B cell (primary cell): Measurements from ENCODE around the gene MCM5. TPM values are rescaled to one million over a fixed set of nuclear protein-coding genes. Genes with fewer than 3 reads are reported as not detected.
A peak's percentile ranks its signal among the peaks of the same experiment; 100 is the strongest.

ENCODE experiments used
- ATAC-seq: fragments of 200-7000 bp; cut with Tn5 transposase; one replicate; pipeline ENCODE4 v1.10.0; 2021; ENCODE audit warnings: low read depth, mild to moderate bottlenecking, moderate number of reproducible peaks, moderate library complexity
- CTCF ChIA-PET: fragments of 350-600 bp; sonication (Branson Sonifier 250); formaldehyde crosslinking; loops from one replicate; lab custom pipeline; 2021; ENCODE audit warnings: antibody characterized with exemption, inconsistent platforms; lab: Charles Lee
- POLR2A ChIA-PET: fragments of 350-600 bp; sonication (Branson Sonifier 250); formaldehyde crosslinking; loops from one replicate; lab custom pipeline; 2021; ENCODE audit warnings: antibody characterized with exemption; lab: Charles Lee
- DNase-seq: peaks from one replicate; pipeline ENCODE4 v3.0.0; 2013
- H2AFZ ChIP-seq: 2 replicates; pipeline ENCODE4 v1.6.1; 2012; ENCODE audit warnings: mild to moderate bottlenecking, low read depth, low read length; ENCODE audit not compliant: insufficient read depth, poor library complexity, severe bottlenecking
- H3K27ac ChIP-seq, 2 donors: 1 replicate in 1 of 2; 2 replicates in 1 of 2; pipeline ENCODE4 v1.5.1; 2012 to 2013; ENCODE audit warnings: low read length in 2 of 2, mild to moderate bottlenecking in 2 of 2, moderate library complexity in 1 of 2
- H3K27me3 ChIP-seq, 4 experiments: fragments of 200-600 bp in 1 of 4; sonication (generic) in 1 of 4; replicated peaks in 1 of 4; 1 replicate in 2 of 4; 2 replicates in 2 of 4; pipeline versions ENCODE4 v1.6.1 to v1.7.0; 2013 to 2016; ENCODE audit warnings: low read length in 3 of 4, mild to moderate bottlenecking in 2 of 4, mixed read lengths in 1 of 4, moderate library complexity in 1 of 4; ENCODE audit not compliant: insufficient read depth in 4 of 4, control insufficient read depth in 3 of 4; ENCODE audit errors: control extremely low read depth in 1 of 4
- H3K36me3 ChIP-seq, 2 experiments: replicated peaks in 1 of 2; 1 replicate in 1 of 2; 2 replicates in 1 of 2; pipeline versions ENCODE4 v1.6.1 to v1.7.1; 2013; ENCODE audit warnings: low read length in 1 of 2; ENCODE audit not compliant: insufficient read depth in 2 of 2, control insufficient read depth in 1 of 2; ENCODE audit errors: control extremely low read depth in 1 of 2, extremely low read depth in 1 of 2
- H3K4me1 ChIP-seq, 2 donors: fragments of 200-600 bp in 1 of 2; sonication (generic) in 1 of 2; 1 replicate in 1 of 2; 2 replicates in 1 of 2; pipeline versions ENCODE4 v1.5.1 to v1.6.1; 2013 to 2017; ENCODE audit warnings: low read length in 2 of 2; ENCODE audit not compliant: control insufficient read depth in 2 of 2, insufficient read depth in 2 of 2
- H3K4me2 ChIP-seq: replicated peaks from 2 replicates; pipeline ENCODE3; 2012; ENCODE audit warnings: mild to moderate bottlenecking, low read depth, low read length; ENCODE audit not compliant: poor library complexity, severe bottlenecking
- H3K4me3 ChIP-seq, 5 experiments: fragments of 200-600 bp in 1 of 5; sonication (generic) in 1 of 5; 1 replicate in 3 of 5; 2 replicates in 2 of 5; pipeline versions ENCODE4 v1.5.1 to v1.7.0; 2011 to 2016; ENCODE audit warnings: low read length in 4 of 5, mild to moderate bottlenecking in 4 of 5, low read depth in 2 of 5, control low read depth in 1 of 5, moderate library complexity in 1 of 5; ENCODE audit not compliant: insufficient read depth in 1 of 5; ENCODE audit errors: control extremely low read depth in 1 of 5, extremely low read depth in 1 of 5
- H3K79me2 ChIP-seq: fragments of 200-600 bp; sonication (generic); one replicate; pipeline ENCODE4 v1.6.0; 2016; ENCODE audit warnings: low read length; ENCODE audit not compliant: control insufficient read depth, insufficient read depth
- H3K9ac ChIP-seq: fragments of 200-600 bp; sonication (generic); 2 replicates; pipeline ENCODE4 v1.6.1; 2017; ENCODE audit warnings: mild to moderate bottlenecking, low read length, moderate library complexity
- H3K9me3 ChIP-seq, 3 donors: one replicate each; pipeline versions ENCODE4 v1.6.1 to v1.7.1; 2013; ENCODE audit warnings: low read length in 2 of 3; ENCODE audit not compliant: control insufficient read depth in 2 of 3, insufficient read depth in 1 of 3; ENCODE audit errors: control extremely low read depth in 1 of 3
- H4K20me1 ChIP-seq: 2 replicates; pipeline ENCODE4 v1.6.0; 2012; ENCODE audit warnings: mild to moderate bottlenecking, low read length; ENCODE audit not compliant: insufficient read depth, control insufficient read depth, poor library complexity, severe bottlenecking
- H3K27ac Mint-ChIP-seq: one replicate; pipeline ENCODE4 v1.8.0; 2021; ENCODE audit warnings: mixed read lengths
- H3K27me3 Mint-ChIP-seq: one replicate; pipeline ENCODE4 v1.8.0; 2021; ENCODE audit warnings: mixed read lengths
- H3K4me1 Mint-ChIP-seq: one replicate; pipeline ENCODE4 v1.8.0; 2021; ENCODE audit warnings: mixed read lengths
- H3K4me3 Mint-ChIP-seq: one replicate; pipeline ENCODE4 v1.8.0; 2021; ENCODE audit warnings: mixed read lengths
- H3K9me3 Mint-ChIP-seq: one replicate; pipeline ENCODE4 v1.8.0; 2022; ENCODE audit warnings: mixed read lengths; ENCODE audit not compliant: insufficient read depth
- EZH2 ChIP-seq: IDR thresholded peaks from 2 replicates; pipeline ENCODE4 v1.6.1; 2012; ENCODE audit warnings: borderline replicate concordance, low read depth, mild to moderate bottlenecking, moderate library complexity, low read length; ENCODE audit not compliant: insufficient read depth, poor library complexity, severe bottlenecking
- WGBS: methylation state at CpG from one replicate; pipeline ENCODE4 v1.1.5; 2013; ENCODE audit warnings: missing lambda C conversion rate; ENCODE audit not compliant: insufficient coverage; 5-methylcytosine and 5-hydroxymethylcytosine counted together
- intact Hi-C: fragments of 100-400 bp; cut with micrococcal nuclease; formaldehyde crosslinking; loops from one replicate; pipeline ENCODE4 v1.10.0; 2022
- polyA plus RNA-seq: library from polyadenylated mRNA; depleted of rRNA; stranded (reverse); fragments of >200 nt; gene quantifications from 2 replicates; pipeline ENCODE4 v1.2.3, GENCODE V29; 2012
- total RNA-seq, 2 donors: library from RNA; stranded (reverse); fragments of 120-200 nt in 1 of 2; gene quantifications; 1 replicate in 1 of 2; 2 replicates in 1 of 2; pipeline versions ENCODE4 v1.2.3 to v1.2.4, GENCODE V29; 2013 to 2022
- TF ChIP-seq, protein P1 (sequence below): fragments of 200-600 bp; IDR thresholded peaks from one replicate; pipeline ENCODE4 v1.8.0; 2022; ENCODE audit warnings: antibody characterized with exemption, mild to moderate bottlenecking

The MCM5 gene
- total and polyA plus RNA-seq, 2 donors (not counting 1 experiment from before 2014, with no cell fraction given) = 112 to 203 TPM

DNA sequence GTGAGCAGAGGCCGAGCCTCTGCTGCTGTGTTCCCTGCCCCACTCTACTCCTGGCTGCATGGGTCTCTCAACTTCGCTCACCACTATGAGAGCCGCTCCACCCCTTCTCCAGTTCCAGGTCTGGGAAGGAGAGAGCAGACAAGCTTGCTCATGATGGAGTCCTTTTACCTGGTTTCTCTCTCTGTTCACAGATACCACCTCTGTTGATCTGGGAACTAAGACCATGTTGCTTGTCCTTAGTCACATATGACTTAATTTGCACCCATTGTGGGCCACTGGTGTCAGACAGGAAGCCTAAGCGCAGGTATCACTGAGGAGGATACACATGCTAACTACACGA lies 26.8 kb downstream of the MCM5 start:
- H3K27ac Mint-ChIP-seq = peak overlapping the region; percentile 21
- peaks cover 4% of the 10 kb centered on the region for H3K79me2 ChIP-seq
- H3K4me2 ChIP-seq = no peak overlapping the region
- H3K4me3 ChIP-seq = no peak overlapping the region
- ATAC-seq (no peak), DNase-seq (no peak)
- intact Hi-C loops = no loop called here
- H3K27ac ChIP-seq = no peak overlapping the region
- WGBS = 96% methylated on average over 5 of the region's 5 CpGs
- peaks cover 10 to 50% of the 10 kb centered on the region in 2 experiments for H3K36me3 ChIP-seq
- no peaks in the 10 kb centered on the region for H3K9me3 Mint-ChIP-seq
- no peaks in the 10 kb centered on the region for H3K4me1 ChIP-seq
- no peaks in the 10 kb centered on the region for H3K27me3 ChIP-seq
- no peaks in the 10 kb centered on the region for H3K9me3 ChIP-seq
- no peak overlapping the region for H2AFZ ChIP-seq
- peaks cover 28% of the 10 kb centered on the region for H4K20me1 ChIP-seq
- TF ChIP-seq EZH2 = no peak
- TF ChIP-seq, protein P1, sequence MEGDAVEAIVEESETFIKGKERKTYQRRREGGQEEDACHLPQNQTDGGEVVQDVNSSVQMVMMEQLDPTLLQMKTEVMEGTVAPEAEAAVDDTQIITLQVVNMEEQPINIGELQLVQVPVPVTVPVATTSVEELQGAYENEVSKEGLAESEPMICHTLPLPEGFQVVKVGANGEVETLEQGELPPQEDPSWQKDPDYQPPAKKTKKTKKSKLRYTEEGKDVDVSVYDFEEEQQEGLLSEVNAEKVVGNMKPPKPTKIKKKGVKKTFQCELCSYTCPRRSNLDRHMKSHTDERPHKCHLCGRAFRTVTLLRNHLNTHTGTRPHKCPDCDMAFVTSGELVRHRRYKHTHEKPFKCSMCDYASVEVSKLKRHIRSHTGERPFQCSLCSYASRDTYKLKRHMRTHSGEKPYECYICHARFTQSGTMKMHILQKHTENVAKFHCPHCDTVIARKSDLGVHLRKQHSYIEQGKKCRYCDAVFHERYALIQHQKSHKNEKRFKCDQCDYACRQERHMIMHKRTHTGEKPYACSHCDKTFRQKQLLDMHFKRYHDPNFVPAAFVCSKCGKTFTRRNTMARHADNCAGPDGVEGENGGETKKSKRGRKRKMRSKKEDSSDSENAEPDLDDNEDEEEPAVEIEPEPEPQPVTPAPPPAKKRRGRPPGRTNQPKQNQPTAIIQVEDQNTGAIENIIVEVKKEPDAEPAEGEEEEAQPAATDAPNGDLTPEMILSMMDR = no peak
- peaks cover 6% of the 10 kb centered on the region for H3K4me1 Mint-ChIP-seq
- no peak overlapping the region for H3K4me3 Mint-ChIP-seq
- no peaks in the 10 kb centered on the region for H3K27me3 Mint-ChIP-seq
- no peak overlapping the region for H3K9ac ChIP-seq
- ChIA-PET POLR2A (interaction anchor here (0.6 kb wide), 1 partner anchor 20 kb away, joined by 5 read pairs; no protein-coding TSS in a partner anchor), CTCF (interaction anchor here (0.7 to 1.5 kb wide), 3 partner anchors 16 to 799 kb away, joined by 3 to 5 read pairs (median 5); no protein-coding TSS in a partner anchor)

DNA sequence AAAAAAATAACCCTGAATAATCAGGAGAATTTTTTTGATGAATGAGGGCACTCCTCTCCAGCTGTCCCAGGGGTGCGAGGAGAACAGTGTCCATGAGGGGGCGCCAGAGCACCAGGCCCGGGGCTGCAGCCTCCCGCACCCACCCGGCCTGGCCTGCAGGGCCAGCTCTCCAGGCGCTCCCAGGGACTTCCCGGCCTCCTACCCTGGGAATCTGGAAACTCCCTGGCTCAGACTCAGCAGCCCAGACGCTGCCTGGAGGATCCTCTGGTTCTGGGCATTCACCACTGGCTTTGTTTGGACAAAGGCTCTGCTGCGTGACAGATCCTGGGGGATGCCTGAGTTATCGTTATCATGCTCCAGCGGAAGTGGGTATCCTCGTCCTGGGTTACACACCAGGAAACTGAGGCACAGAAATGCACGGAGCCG lies 31.0 kb downstream of the MCM5 start:
- Histone ChIP-seq H3K4me3 (no peak overlapping the region), H3K9ac (no peak overlapping the region), H3K4me1 (no peaks in the 10 kb centered on the region), H3K9me3 (peaks cover 2 to 22% (median 13%) of the 10 kb centered on the region in 3 donors), H3K27me3 (no peaks in the 10 kb centered on the region), H3K27ac (no peak overlapping the region), H2AFZ (no peak overlapping the region), H3K79me2 (peaks cover 8% of the 10 kb centered on the region), H3K36me3 (peaks cover 13 to 40% of the 10 kb centered on the region in 2 experiments), H4K20me1 (peaks cover 17% of the 10 kb centered on the region), H3K4me2 (no peak overlapping the region)
- TF ChIP-seq, protein P1 = peak; percentile 82
- no peak for TF ChIP-seq EZH2
- ATAC-seq (peak; percentile 80), DNase-seq (peak; percentile 68)
- Mint-ChIP-seq H3K4me3 (no peak overlapping the region), H3K4me1 (peaks cover 6% of the 10 kb centered on the region), H3K27me3 (no peaks in the 10 kb centered on the region), H3K9me3 (no peaks in the 10 kb centered on the region), H3K27ac (no peak overlapping the region)
- CTCF ChIA-PET = interaction anchor here (0.8 to 5.7 kb wide), 13 partner anchors 10 to 491 kb away, joined by 3 to 39 read pairs (median 4); no protein-coding TSS in a partner anchor
- intact Hi-C loops = loop anchor here (2.0 to 10.0 kb wide), 2 partner anchors 152 to 694 kb away; no protein-coding TSS in a partner anchor
- 78% methylated on average over 14 of the region's 14 CpGs for WGBS
- POLR2A ChIA-PET = no interaction called here
